Forelimb muscle (tissue), 1 donor: ENCODE results near the gene DDX11. TPM values are rescaled to one million over a fixed set of nuclear protein-coding genes. Genes with fewer than 3 reads are reported as not detected.
"Not testable (repeated sequence)": the region's sequence is repeated elsewhere in the genome, so short reads cannot be mapped to it uniquely, and the experiment has no call there.

ENCODE experiments used
- DNase-seq: peaks from one replicate; pipeline ENCODE4 v3.0.0-alpha.2; 2013; ENCODE audit warnings: low read depth
- polyA plus RNA-seq: library from polyadenylated mRNA; unstranded; fragments of 120-200 nt; gene quantifications from one replicate; pipeline ENCODE4 v1.2.1, GENCODE V29; 2013; ENCODE audit not compliant: insufficient read length

The DDX11 gene
- polyA plus RNA-seq, 1 donor: 28.1 TPM

DNA sequence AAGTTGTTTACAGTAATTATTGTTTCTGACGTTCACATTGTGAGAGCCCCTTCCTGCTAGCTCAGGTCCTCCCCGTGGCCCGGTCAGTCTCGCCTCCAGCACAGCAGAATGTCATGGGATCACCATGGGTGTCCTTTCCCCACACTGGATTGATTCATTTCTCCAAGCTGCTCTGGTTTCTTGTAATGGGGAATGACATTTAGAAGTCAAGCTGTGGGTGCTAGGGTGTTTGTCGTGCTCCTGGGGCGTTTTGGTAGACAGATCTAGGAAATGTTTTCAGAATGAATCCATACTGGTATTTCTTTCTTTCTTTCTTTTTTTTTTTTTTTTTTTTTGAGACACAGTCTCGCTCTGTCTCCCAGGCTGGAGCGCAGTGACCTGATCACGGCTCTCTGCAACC is 25.1 kb downstream of the DDX11 start:
- not testable (repeated sequence) for DNase-seq

GRCh38 chr12:31099434-31099833 is 25.8 kb downstream of the DDX11 start:
- DNase-seq: not testable (repeated sequence)

- not testable (repeated sequence) for DNase-seq
Observed at GRCh38 chr12:31100503-31101208, 27.0 kb downstream of the DDX11 start.

GRCh38 chr12:31102125-31102524 is 28.5 kb downstream of the DDX11 start:
- DNase-seq: not testable (repeated sequence)

DNA sequence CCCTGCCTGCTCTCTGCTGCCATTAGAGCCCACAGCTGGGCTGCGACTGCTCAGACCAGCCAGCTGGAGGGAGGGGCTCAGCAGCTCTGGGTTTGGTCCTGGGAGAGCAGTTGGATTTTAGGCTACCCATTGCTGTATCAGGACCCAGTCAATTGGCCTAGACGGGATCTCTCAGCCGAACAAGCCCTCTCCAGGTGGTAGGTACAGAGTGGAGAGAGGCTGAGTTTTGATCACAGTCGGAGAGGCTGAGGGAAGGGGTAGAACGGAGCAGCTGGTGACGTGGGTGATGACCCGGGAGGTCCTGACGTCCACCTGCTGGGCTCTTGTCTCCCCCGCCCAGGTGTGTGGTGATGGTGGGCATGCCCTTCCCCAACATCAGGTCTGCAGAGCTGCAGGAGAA is 28.9 kb downstream of the DDX11 start:
- DNase-seq: not testable (repeated sequence)

DNA sequence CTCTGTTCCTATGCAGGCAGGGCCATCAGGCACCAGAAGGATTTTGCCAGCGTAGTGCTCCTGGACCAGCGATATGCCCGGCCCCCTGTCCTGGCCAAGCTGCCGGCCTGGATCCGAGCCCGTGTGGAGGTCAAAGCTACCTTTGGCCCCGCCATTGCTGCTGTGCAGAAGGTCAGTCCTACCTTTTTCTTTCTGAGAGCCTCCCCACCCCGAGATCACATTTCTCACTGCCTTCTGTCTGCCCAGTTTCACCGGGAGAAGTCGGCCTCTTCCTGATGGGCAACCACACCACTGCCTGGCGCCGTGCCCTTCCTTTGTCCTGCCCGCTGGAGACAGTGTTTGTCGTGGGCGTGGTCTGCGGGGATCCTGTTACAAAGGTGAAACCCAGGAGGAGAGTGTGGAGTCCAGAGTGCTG is 29.9 kb downstream of the DDX11 start:
- not testable (repeated sequence) for DNase-seq

DNA sequence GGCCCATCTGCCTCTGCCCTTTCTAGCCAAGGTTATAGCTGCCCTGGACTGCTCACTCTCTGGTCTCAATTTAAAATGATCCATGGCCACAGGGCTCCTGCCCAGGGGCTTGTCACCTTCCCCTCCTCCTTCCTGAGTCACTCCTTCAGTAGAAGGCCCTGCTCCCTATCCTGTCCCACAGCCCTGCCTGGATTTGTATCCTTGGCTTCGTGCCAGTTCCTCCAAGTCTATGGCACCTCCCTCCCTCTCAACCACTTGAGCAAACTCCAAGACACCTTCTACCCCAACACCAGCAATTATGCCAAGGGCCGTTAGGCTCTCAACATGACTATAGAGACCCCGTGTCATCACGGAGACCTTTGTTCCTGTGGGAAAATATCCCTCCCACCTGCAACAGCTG is 30.6 kb downstream of the DDX11 start:
- not testable (repeated sequence) for DNase-seq

- DNase-seq: not testable (repeated sequence)
Observed at GRCh38 chr12:31104773-31105172, 31.1 kb downstream of the DDX11 start.

GRCh38 chr12:31105668-31106067 is 32.0 kb downstream of the DDX11 start:
- DNase-seq: no peak

DNA sequence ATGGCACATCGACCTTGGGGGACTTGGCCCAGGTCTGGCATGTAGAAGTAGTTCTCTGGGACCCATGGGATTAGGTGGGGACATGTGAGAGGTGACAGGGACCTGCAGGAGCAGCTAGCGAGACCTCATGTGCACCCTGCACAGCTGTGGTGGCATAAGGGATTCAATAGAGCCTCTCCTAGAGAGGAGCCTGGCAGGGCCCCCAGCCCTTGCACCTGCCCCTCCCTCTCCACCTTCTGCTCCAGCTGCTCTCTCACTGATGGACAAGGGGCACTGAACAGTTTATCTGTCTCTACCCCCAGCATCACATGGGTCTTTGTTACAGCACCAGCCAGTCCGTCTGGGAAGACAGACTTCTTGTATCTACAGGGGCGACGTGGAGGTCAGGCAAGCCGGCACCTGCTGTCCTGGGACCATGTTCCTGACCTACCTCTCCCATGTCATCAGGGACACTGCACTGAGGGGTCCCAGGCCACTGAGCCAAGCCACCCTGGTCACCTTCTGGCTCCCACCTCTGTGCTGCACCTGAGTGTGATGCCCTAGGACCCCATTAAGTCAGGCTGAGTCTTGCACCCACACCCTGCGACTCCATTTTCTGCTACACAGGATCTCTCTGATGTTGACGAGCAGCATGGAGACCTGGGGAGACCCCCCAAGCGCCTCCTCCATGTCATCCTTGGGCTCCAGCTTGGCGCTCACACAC is 32.6 kb downstream of the DDX11 start:
- DNase-seq: no peak

GRCh38 chr12:31109773-31110172 is 36.1 kb downstream of the DDX11 start:
- not testable (repeated sequence) for DNase-seq

- not testable (repeated sequence) for DNase-seq
Observed at GRCh38 chr12:31110263-31110662, 36.6 kb downstream of the DDX11 start.

DNA sequence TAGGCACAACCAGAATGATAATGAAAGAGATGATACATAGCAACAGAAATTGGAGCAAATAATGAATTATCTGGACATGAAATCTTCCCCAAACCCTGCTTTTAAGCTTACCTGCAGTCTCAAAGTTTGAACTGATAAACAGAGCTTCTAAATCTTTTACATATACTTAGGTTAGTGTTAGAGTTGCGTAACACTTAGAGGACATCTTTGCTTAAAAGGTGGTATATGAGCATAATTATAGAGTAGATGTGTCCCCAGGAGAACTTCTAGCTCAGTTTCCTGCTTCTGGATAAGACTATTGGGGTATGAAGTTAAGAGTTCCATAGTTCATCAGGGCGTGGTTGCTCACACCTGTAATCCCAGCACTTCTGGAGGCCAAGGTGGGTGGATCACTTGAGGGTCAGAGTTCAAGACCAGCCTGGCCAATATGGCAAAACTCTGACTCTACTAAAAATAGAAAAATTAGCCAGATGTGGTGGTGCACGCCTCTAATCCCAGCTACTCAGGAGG is 41.5 kb downstream of the DDX11 start:
- DNase-seq: not testable (repeated sequence)

DNA sequence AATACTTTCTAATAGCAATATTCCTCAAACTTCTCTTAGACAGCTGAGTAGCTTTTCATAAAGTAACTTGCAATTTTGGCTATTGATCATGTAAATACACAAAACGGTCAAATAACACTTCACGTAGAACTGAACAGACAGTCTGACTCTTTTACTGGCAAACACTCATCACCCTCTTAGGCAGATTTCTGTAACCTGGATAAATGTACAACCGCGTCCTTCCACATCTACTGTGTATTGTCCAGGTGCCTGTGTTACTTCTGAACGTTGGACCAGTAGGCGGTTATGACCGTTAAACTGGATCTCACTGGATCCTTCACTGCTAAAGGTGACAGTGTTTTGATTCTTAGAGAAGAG is 43.2 kb downstream of the DDX11 start:
- DNase-seq: not testable (repeated sequence)

- DNase-seq: no peak
Observed at GRCh38 chr12:31117203-31118011, 43.7 kb downstream of the DDX11 start.

GRCh38 chr12:31118347-31119191 is 44.9 kb downstream of the DDX11 start:
- no peak for DNase-seq

DNA sequence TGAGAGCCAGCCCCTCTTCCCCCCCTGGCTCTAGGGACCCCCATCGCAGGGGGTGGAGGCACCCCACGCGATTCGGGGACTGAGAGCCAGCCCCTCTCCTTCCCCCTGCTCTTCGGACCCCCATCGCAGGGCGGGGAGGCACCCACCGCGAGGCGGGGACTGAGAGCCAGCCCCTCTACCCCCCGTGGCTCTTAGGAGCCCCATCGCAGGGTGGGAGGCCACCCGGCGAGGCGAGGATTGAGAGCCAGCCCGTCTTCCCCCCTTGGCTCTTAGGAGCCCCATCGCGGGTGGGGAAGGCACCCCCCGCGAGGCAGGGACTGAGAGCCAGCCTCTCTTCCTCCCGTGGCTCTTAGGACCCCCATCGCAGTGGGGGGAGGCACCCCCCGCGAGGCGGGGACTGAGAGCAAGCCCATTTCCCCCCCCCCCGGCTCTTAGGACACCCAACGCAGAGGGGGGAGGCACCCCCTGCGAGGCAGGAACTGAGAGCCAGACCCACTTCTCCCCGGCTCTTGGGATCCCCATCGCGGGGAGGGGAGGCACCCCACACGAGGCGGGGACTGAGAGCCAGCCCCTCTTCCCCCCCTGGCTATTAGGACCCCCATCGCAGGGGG is 45.6 kb downstream of the DDX11 start:
- no peak for DNase-seq

DNA sequence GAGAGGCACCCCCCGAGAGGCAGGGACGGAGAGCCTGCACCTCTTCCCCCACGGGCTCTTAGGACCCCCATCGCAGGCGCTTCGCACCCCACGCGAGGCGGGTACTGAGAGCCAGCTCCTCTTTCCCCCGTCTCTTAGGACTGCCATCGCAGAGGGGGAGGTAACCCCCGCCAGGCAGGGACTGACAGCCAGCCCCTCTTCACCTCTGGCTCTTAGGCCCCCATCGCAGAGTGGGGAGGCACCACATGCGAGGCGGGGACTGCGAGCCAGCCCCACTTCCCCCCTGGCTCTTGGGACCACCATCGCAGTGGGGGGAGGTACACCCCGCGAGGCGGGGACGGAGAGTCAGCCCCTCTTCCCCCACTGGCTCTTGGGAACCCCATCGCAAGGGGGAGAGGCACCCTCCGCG is 46.1 kb downstream of the DDX11 start:
- no peak for DNase-seq

DNA sequence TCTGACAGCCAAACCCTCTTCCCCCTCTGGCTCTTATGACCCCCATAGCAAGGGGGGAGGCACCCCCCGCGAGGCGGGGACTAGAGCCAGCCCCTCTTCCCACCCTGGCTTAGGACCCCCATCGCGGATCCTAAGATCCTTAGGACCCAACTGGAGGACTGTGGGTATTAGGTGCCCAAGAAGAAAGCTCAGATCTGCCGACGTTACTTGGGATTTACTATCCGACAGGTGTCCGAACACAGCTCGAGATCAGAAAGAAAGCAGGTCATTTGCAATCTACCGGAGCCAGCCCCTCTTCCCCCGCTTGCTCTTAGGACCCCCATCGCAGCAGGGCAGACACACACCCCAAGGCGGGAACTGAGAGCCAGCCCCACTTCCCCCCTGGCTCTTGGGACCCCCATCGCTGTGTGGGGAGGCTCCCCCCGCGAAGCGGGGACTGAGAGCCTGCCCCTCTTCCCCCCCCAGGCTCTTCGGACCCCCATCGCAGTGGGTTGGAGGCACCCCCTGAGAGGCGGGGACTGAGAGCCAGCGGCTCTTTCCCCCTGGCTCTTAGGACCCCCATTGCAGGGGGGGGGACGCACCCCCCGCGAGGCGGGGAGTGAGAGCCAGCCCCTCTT is 46.8 kb downstream of the DDX11 start:
- DNase-seq: no peak

DNA sequence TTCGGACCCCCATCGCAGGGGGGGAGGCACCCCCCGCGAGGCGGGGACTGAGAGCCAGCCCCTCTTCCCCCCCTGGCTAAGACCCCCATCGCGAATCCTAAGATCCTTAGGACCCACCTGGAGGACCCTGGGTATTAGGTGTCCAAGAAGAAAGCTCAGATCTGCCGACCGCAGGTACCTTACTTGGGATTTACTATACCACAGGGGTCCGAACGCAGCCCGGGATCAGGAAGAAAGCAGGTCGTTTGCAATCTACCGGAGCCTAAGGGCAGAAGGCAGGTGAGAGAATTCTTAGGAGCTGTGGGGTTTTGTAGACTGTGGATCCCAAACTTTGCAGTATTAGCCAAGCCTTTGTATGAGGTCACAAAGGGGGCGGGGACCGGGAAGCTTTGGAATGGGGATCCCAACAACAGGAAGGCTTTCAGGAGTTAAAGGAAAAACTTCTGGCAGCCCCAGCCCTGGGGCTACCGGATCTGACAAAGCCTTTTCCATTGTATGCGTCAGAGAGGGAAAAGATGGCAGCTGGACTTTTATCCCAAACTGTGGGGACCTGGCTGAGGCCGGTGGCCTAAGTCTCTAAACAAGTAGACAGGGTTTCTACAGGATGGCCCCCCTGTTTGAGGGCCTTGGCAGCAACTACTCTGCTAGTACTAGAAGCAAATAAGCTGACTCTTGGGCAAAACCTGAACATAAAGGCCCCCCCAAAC is 47.5 kb downstream of the DDX11 start:
- DNase-seq: not testable (repeated sequence)
